ENCODE data around the gene IL1F10. TPM values are rescaled to one million over a fixed set of nuclear protein-coding genes. Genes with fewer than 3 reads are reported as not detected.

Gene IL1F10
- total RNA-seq, 1 donor from 2014 or later: not detected

GRCh38 chr2:113123726-113124125, 56.0 kb downstream of the IL1F10 start:
- no peak for DNase-seq
- peak; percentile 46 for ATAC-seq (ENCODE audit: poor library complexity)
- intact Hi-C loops (cut with DNase I): no loop called here

GRCh38 chr2:113124181-113124961, 56.6 kb downstream of the IL1F10 start:
- DNase-seq: no peak
- intact Hi-C loops (cut with DNase I): no loop called here
- peak; percentile 41 for ATAC-seq (ENCODE audit: poor library complexity)

Other genes starting within 250 kb of the IL1F10 start
- gene IL1B, start 231.2 kb upstream of the IL1F10 start, total RNA-seq: 0.30 TPM
- not detected for gene IL37, start 156.8 kb upstream of the IL1F10 start, total RNA-seq
- gene IL36G, start 90.0 kb upstream of the IL1F10 start, total RNA-seq: not detected
- gene IL36A, start 62.5 kb upstream of the IL1F10 start, total RNA-seq: not detected
- not detected for gene IL36B, start 15.1 kb upstream of the IL1F10 start, total RNA-seq
- not detected for gene IL36RN, start 8.8 kb upstream of the IL1F10 start, total RNA-seq
- 0.51 TPM for gene IL1RN, start 59.6 kb downstream of the IL1F10 start, total RNA-seq
- gene PSD4, start 106.0 kb downstream of the IL1F10 start, total RNA-seq: 2.6 TPM
- 0.35 TPM for gene PAX8, start 211.0 kb downstream of the IL1F10 start, total RNA-seq

Data from Right ventricle myocardium superior (tissue), 1 donor.